ENCODE data around the gene CADM1. TPM values are rescaled to one million over a fixed set of nuclear protein-coding genes. Genes with fewer than 3 reads are reported as not detected.

CADM1 gene
- total RNA-seq, 1 donor from 2014 or later = 35.0 TPM

DNA sequence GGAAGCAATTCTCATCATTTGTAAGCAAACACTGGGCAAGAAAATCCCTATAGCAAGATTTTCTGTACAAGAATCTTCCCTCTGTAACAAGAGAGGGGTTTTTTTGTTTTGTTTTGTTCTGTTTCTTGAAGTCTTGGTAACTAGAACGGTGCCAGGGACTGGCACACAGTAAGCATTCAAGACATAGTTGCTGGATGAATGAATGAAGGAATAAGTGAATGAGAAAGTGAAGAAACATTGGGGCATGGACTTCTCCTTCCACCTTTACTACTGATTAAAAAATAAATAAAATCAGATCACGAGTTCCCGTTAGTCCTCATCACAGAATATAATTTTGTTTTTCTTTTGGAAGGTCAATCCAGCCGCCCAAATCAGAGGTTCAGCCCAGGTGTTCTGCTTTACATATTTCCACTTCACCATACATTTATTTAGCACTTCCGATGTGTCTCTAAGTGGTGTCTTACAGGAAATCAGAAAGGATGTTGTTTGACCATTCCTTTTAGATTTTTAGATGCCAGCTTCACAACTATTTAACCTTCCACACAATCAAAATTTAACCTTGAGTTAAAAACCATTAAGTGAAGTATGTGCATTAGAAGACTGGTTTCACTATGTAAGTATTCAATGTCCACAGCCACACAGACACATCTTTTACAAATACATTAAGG is 281.2 kb downstream of the CADM1 start:
- Histone ChIP-seq H3K36me3 (ENCODE audit: control insufficient read depth in 3 of 3, insufficient read depth in 3 of 3, low read length in 3 of 3) (no peaks in the 10 kb centered on the region), H3K27me3 (ENCODE audit: control insufficient read depth in 3 of 3, insufficient read depth in 3 of 3, low read length in 3 of 3) (no peaks in the 10 kb centered on the region), H3K9ac (ENCODE audit: low read depth in 1 of 3, low read length in 3 of 3) (no peak overlapping the region), H3K4me1 (ENCODE audit: control insufficient read depth in 3 of 3, insufficient read depth in 3 of 3, low read length in 3 of 3) (peaks cover 17 to 33% (median 31%) of the 10 kb centered on the region in 3 donors), H3K4me3 (ENCODE audit: low read length in 3 of 3) (no peak overlapping the region), H3K9me3 (ENCODE audit: control insufficient read depth in 3 of 3, low read length in 3 of 3) (no peaks in the 10 kb centered on the region), H3K27ac (ENCODE audit: low read depth, low read length) (peak overlapping the region; percentile 86)

DNA sequence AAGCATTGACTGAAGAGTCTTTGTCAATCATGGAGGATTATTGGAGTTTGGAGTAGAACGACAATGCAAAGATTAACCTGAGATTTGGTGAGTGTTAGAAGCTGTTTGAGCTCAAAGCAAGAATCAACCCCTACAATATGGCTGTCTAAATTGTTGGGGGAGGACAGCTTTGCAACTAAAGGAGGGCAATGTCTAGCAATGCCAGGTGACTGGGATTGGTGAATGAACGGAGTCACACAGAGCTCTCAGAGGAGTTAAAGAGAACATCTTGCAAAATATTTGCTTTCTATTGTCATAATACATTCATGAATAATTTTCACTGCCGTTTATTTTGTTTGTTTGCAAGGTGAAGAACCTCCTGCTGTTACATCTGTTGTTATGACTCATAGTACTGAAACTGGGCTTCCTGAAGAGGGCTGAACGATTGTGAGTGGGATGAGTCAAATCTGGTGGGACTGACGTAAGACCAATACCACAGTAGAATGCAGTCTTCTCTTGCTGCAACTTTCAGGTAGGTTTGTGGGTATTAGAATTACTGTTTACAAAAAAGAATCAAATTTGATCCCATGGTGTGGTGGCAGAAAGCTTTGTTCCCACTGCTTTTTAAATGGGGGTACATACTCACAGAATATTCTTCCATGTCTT is 281.9 kb downstream of the CADM1 start:
- H3K9ac ChIP-seq (ENCODE audit: low read depth in 1 of 3, low read length in 3 of 3) = no peak overlapping the region
- H3K4me3 ChIP-seq (ENCODE audit: low read length in 3 of 3) = no peak overlapping the region
- peak overlapping the region; percentile 86 for H3K27ac ChIP-seq (ENCODE audit: low read depth, low read length)
- peaks cover 20 to 38% (median 36%) of the 10 kb centered on the region in 3 donors for H3K4me1 ChIP-seq (ENCODE audit: control insufficient read depth in 3 of 3, insufficient read depth in 3 of 3, low read length in 3 of 3)
- no peaks in the 10 kb centered on the region for H3K9me3 ChIP-seq (ENCODE audit: control insufficient read depth in 3 of 3, low read length in 3 of 3)
- no peaks in the 10 kb centered on the region for H3K36me3 ChIP-seq (ENCODE audit: control insufficient read depth in 3 of 3, insufficient read depth in 3 of 3, low read length in 3 of 3)
- no peaks in the 10 kb centered on the region for H3K27me3 ChIP-seq (ENCODE audit: control insufficient read depth in 3 of 3, insufficient read depth in 3 of 3, low read length in 3 of 3)

DNA sequence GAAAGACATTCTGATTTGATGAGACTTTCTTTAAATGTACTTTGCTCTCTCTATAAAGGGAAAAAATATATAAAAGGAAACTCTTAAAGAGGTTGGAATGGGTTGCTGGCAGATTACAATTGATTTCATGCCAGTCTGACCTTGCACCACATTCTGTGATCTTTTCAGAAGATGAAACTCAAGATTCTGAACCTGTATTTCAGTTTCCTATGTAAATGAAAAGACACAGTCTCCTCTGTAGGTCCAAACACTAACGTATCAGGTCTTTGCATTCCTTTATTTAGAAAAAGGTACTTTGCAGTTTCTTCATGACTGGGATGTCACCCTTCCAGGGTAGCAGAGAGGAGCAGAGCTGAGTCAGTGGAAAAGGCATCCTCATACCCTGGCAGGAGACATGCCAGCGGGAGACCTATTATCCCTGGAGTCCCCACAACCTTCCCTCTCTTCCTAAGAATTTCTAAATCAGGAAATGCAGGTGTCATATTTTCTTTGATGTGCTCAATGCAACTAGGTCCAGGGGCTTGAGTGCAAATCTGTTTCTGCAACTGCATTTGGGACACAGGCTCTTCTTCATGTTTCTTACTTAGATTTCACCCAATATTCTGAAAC is 282.6 kb downstream of the CADM1 start:
- peak overlapping the region; percentile 86 for H3K27ac ChIP-seq (ENCODE audit: low read depth, low read length)

DNA sequence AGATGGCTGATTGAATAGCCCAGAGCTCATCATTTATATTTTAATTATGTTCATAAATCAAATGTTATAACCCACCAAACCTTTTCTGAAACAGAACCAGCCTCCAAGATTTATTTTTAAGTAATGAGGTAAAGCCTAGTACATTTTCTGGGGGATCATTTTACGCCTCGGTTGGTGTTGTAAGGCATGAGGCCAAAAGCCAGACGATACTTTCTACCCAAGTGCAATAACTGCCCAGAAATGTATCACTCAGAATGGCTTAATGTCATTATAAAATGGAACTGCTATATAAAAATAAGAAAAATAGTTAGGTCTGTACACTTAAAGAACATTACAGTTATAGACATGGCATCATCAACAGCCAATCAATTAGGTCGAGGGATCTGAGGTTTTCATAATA is 283.3 kb downstream of the CADM1 start:
- no peaks in the 10 kb centered on the region for H3K9me3 ChIP-seq (ENCODE audit: control insufficient read depth in 3 of 3, low read length in 3 of 3)
- H3K36me3 ChIP-seq (ENCODE audit: control insufficient read depth in 3 of 3, insufficient read depth in 3 of 3, low read length in 3 of 3) = no peaks in the 10 kb centered on the region
- peak overlapping the region; percentile 86 for H3K27ac ChIP-seq (ENCODE audit: low read depth, low read length)
- peak overlapping the region; percentile 45 to 65 (median 46) for H3K9ac ChIP-seq (ENCODE audit: low read depth in 1 of 3, low read length in 3 of 3)
- peaks cover 20 to 37% (median 30%) of the 10 kb centered on the region in 3 donors for H3K4me1 ChIP-seq (ENCODE audit: control insufficient read depth in 3 of 3, insufficient read depth in 3 of 3, low read length in 3 of 3)
- no peaks in the 10 kb centered on the region for H3K27me3 ChIP-seq (ENCODE audit: control insufficient read depth in 3 of 3, insufficient read depth in 3 of 3, low read length in 3 of 3)
- H3K4me3 ChIP-seq (ENCODE audit: low read length in 3 of 3) = peak overlapping the region in 1 of 3 donors; percentile 18

More for the DNA sequence above, 282.6 kb downstream of the CADM1 start:
- Histone ChIP-seq H3K4me1 (ENCODE audit: control insufficient read depth in 3 of 3, insufficient read depth in 3 of 3, low read length in 3 of 3) (peaks cover 20 to 39% (median 34%) of the 10 kb centered on the region in 3 donors), H3K9ac (ENCODE audit: low read depth in 1 of 3, low read length in 3 of 3) (peak overlapping the region in 2 of 3 donors; percentile 37 to 65), H3K9me3 (ENCODE audit: control insufficient read depth in 3 of 3, low read length in 3 of 3) (no peaks in the 10 kb centered on the region), H3K4me3 (ENCODE audit: low read length in 3 of 3) (no peak overlapping the region), H3K36me3 (ENCODE audit: control insufficient read depth in 3 of 3, insufficient read depth in 3 of 3, low read length in 3 of 3) (no peaks in the 10 kb centered on the region), H3K27me3 (ENCODE audit: control insufficient read depth in 3 of 3, insufficient read depth in 3 of 3, low read length in 3 of 3) (no peaks in the 10 kb centered on the region)

DNA sequence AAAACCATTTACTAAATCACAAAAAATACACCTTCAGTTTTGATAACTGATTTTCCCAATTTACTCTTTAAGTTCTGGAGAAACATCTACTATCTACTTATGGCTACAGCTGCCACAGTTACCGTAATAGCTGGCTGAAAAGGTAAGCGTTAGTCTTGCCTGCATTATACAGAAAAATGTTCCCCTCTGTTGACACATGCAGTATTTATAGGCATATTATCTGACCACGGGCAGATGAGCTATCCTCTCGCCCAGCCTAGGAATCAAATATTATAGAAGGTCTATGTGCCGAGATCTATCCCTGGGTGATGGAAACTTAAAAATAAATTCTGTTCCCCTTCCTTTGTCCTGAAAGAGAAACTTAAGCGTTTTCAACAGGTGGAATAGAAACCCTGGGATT is 283.8 kb downstream of the CADM1 start:
- H3K9me3 ChIP-seq (ENCODE audit: control insufficient read depth in 3 of 3, low read length in 3 of 3) = no peaks in the 10 kb centered on the region
- peak overlapping the region; percentile 86 for H3K27ac ChIP-seq (ENCODE audit: low read depth, low read length)
- peak overlapping the region; percentile 45 to 65 (median 46) for H3K9ac ChIP-seq (ENCODE audit: low read depth in 1 of 3, low read length in 3 of 3)
- peak overlapping the region in 2 of 3 donors; percentile 15 to 18 for H3K4me3 ChIP-seq (ENCODE audit: low read length in 3 of 3)
- peaks cover 20 to 37% (median 30%) of the 10 kb centered on the region in 3 donors for H3K4me1 ChIP-seq (ENCODE audit: control insufficient read depth in 3 of 3, insufficient read depth in 3 of 3, low read length in 3 of 3)
- H3K27me3 ChIP-seq (ENCODE audit: control insufficient read depth in 3 of 3, insufficient read depth in 3 of 3, low read length in 3 of 3) = no peaks in the 10 kb centered on the region
- no peaks in the 10 kb centered on the region for H3K36me3 ChIP-seq (ENCODE audit: control insufficient read depth in 3 of 3, insufficient read depth in 3 of 3, low read length in 3 of 3)

DNA sequence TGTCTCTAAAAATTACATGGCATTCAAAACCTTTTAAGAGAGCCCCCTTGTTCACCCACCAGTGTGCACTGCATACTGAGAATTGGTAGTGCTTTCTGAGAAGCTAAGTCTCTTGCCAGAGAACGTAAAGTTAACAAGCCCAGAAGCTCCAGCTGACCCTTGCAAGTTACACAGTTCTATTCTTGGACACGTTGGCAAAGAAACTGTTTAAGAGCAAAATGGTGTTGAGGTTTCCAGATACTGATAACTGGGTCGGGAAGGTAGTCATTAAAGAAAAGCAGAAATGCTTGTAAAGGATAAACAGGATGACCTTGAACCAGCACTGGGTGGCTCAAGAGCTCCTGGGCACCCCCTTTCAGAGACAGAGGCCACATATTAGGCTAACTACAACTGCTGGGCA is 284.8 kb downstream of the CADM1 start:
- Histone ChIP-seq H3K27me3 (ENCODE audit: control insufficient read depth in 3 of 3, insufficient read depth in 3 of 3, low read length in 3 of 3) (no peaks in the 10 kb centered on the region), H3K4me3 (ENCODE audit: low read length in 3 of 3) (no peak overlapping the region), H3K36me3 (ENCODE audit: control insufficient read depth in 3 of 3, insufficient read depth in 3 of 3, low read length in 3 of 3) (no peaks in the 10 kb centered on the region), H3K9me3 (ENCODE audit: control insufficient read depth in 3 of 3, low read length in 3 of 3) (no peaks in the 10 kb centered on the region), H3K4me1 (ENCODE audit: control insufficient read depth in 3 of 3, insufficient read depth in 3 of 3, low read length in 3 of 3) (peaks cover 20 to 37% (median 30%) of the 10 kb centered on the region in 3 donors), H3K27ac (ENCODE audit: low read depth, low read length) (peak overlapping the region; percentile 86), H3K9ac (ENCODE audit: low read depth in 1 of 3, low read length in 3 of 3) (peak overlapping the region in 2 of 3 donors; percentile 24 to 32)

DNA sequence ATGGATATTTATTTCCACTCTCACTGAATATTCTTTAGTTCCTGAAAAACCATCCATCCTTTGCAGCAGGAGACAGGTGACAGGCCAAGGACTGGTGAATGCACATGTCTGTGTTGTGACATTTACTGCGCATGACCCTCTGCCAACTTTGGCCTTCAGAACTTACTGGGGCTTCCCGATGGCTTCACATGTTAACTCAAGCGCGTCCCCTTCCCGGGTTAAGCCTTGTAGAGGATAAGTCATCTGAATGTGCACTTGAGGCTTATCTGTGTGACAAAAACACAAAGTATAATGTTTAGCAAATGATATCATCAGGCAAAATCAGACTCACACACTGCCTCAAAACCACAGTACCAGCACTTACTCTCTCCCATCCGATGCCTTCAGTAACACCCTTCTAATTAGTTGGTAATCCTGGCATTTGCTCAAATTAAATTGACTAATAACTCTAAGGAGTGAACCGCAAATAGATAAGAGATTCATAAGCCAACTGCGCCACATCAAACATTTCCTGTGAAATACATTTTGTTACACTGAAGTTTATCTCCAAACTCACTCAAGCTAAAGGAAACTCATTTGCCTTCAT is 286.4 kb downstream of the CADM1 start:
- H3K27ac ChIP-seq (ENCODE audit: low read depth, low read length) = no peak overlapping the region
- no peaks in the 10 kb centered on the region for H3K36me3 ChIP-seq (ENCODE audit: control insufficient read depth in 3 of 3, insufficient read depth in 3 of 3, low read length in 3 of 3)
- H3K4me3 ChIP-seq (ENCODE audit: low read length in 3 of 3) = no peak overlapping the region
- peaks cover 20 to 37% (median 30%) of the 10 kb centered on the region in 3 donors for H3K4me1 ChIP-seq (ENCODE audit: control insufficient read depth in 3 of 3, insufficient read depth in 3 of 3, low read length in 3 of 3)
- no peaks in the 10 kb centered on the region for H3K9me3 ChIP-seq (ENCODE audit: control insufficient read depth in 3 of 3, low read length in 3 of 3)
- no peak overlapping the region for H3K9ac ChIP-seq (ENCODE audit: low read depth in 1 of 3, low read length in 3 of 3)
- no peaks in the 10 kb centered on the region for H3K27me3 ChIP-seq (ENCODE audit: control insufficient read depth in 3 of 3, insufficient read depth in 3 of 3, low read length in 3 of 3)

DNA sequence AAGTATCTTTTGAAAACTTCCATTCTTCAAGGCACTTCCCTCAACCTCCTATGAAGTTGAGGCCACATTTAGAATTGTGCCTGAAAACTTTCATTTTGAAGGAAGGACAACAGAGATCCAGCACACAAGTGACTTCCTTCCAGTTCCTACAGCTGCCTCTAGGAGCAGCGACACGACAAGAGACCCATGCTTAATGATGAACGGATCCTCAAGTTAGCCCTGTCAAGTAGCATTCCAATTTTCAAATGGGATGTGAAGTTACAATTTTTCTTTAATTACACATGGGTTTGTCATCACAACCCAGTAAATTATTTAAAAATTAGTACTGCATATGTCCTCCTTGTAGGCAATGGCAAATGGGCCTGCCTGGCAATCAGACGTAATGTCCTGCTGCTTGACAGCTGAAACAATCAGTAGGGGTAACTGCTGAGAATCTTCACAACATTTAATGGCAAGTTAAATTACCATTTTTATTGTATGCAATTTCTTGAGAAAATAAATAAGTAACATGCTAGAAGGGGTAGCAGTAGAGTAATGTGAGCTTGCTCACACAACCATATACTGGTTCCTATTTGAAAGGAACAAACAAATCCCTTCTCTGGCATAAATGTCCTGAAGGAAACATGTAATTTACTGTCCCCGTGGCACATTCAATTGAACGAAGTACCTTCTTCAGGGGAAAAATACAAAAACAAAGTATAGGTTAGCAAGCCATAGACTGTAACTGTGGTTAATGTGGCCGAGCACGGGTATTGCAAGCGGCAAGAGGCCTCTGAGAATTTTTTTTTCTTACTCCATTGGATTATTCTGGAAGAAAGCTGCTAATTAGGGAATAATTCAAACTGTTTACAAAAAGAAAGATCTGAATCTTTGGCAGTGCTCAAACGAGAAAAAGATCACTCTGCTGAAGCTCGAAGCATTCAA is 288.3 kb downstream of the CADM1 start:
- Histone ChIP-seq H3K4me1 (ENCODE audit: control insufficient read depth in 3 of 3, insufficient read depth in 3 of 3, low read length in 3 of 3) (peaks cover 13 to 25% (median 20%) of the 10 kb centered on the region in 3 donors), H3K36me3 (ENCODE audit: control insufficient read depth in 3 of 3, insufficient read depth in 3 of 3, low read length in 3 of 3) (no peaks in the 10 kb centered on the region), H3K4me3 (ENCODE audit: low read length in 3 of 3) (no peak overlapping the region), H3K9ac (ENCODE audit: low read depth in 1 of 3, low read length in 3 of 3) (no peak overlapping the region), H3K27me3 (ENCODE audit: control insufficient read depth in 3 of 3, insufficient read depth in 3 of 3, low read length in 3 of 3) (no peaks in the 10 kb centered on the region), H3K27ac (ENCODE audit: low read depth, low read length) (peak overlapping the region; percentile 28), H3K9me3 (ENCODE audit: control insufficient read depth in 3 of 3, low read length in 3 of 3) (no peaks in the 10 kb centered on the region)

DNA sequence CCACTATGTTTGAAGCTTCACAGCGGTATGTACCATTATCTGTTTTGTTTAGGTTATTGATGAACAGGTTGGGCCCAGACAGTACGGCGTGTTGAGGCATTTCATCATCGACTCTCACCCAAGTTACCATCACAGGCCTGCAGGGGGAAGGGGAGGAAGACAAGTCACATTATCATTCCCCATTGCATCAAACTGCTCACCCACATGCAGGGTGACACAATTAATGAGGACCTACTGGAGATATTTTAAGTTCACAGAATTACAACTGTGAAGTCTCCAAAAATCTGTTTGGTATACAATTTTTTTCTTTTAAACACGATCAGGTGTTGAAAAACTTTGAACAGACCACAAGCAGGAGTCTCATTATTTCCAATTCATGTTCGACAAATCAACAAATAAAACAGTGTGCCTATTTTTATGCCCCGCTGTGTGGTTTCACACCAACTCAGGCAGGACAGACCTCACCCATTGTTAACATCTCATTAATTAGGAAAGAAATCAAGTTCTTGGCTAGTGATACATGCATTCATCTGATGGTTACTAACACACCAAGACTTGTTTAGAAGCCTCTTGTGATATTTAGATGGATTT is 289.5 kb downstream of the CADM1 start:
- H3K36me3 ChIP-seq (ENCODE audit: control insufficient read depth in 3 of 3, insufficient read depth in 3 of 3, low read length in 3 of 3) = no peaks in the 10 kb centered on the region
- H3K9me3 ChIP-seq (ENCODE audit: control insufficient read depth in 3 of 3, low read length in 3 of 3) = no peaks in the 10 kb centered on the region
- no peak overlapping the region for H3K27ac ChIP-seq (ENCODE audit: low read depth, low read length)
- no peak overlapping the region for H3K4me3 ChIP-seq (ENCODE audit: low read length in 3 of 3)
- H3K27me3 ChIP-seq (ENCODE audit: control insufficient read depth in 3 of 3, insufficient read depth in 3 of 3, low read length in 3 of 3) = no peaks in the 10 kb centered on the region
- H3K4me1 ChIP-seq (ENCODE audit: control insufficient read depth in 3 of 3, insufficient read depth in 3 of 3, low read length in 3 of 3) = peaks cover 11 to 25% (median 20%) of the 10 kb centered on the region in 3 donors
- no peak overlapping the region for H3K9ac ChIP-seq (ENCODE audit: low read depth in 1 of 3, low read length in 3 of 3)
